Esophagus muscularis mucosa (tissue), 4 donors: ENCODE results near the gene TNFRSF21. TPM values are rescaled to one million over a fixed set of nuclear protein-coding genes. Genes with fewer than 3 reads are reported as not detected.

Source experiments
- DNase-seq: peaks from one replicate; pipeline ENCODE4 v3.0.0-alpha.2; 2017; ENCODE audit errors: extremely low spot score
- H3K27ac ChIP-seq, 4 donors: fragments of 200-600 bp; sonication (generic); replicated peaks in 1 of 4; 1 replicate in 3 of 4; 2 replicates in 1 of 4; pipeline ENCODE4 v1.5.1; 2016 to 2019; ENCODE audit warnings: mild to moderate bottlenecking in 1 of 4
- H3K27me3 ChIP-seq, 4 donors: fragments of 200-600 bp; sonication (generic); one replicate each; pipeline versions ENCODE4 v1.5.1 to v1.6.0; 2016 to 2019
- H3K36me3 ChIP-seq, 4 donors: fragments of 200-600 bp; sonication (generic); one replicate each; pipeline ENCODE4 v1.5.1; 2016 to 2019
- H3K4me1 ChIP-seq, 4 donors: fragments of 200-600 bp; sonication (generic); one replicate each; pipeline ENCODE4 v1.5.1; 2016 to 2019
- H3K4me3 ChIP-seq, 4 donors: fragments of 200-600 bp; sonication (generic); 1 replicate in 2 of 4; 2 replicates in 2 of 4; pipeline ENCODE4 v1.5.1; 2016 to 2019; ENCODE audit warnings: mild to moderate bottlenecking in 4 of 4, moderate library complexity in 1 of 4
- H3K9me3 ChIP-seq, 4 donors: fragments of 200-600 bp; sonication (generic); 1 replicate in 3 of 4; 2 replicates in 1 of 4; pipeline ENCODE4 v1.5.1; 2016 to 2019
- CTCF ChIP-seq, 3 experiments: fragments of 200-600 bp in 2 of 3; fragments of 450-650 bp in 1 of 3; sonication (generic) in 2 of 3; IDR thresholded peaks; one replicate each; pipeline ENCODE4 v1.5.1; 2017 to 2019; ENCODE audit warnings: antibody characterized with exemption in 3 of 3, mild to moderate bottlenecking in 2 of 3, moderate library complexity in 1 of 3
- EP300 ChIP-seq: sonication (generic); formaldehyde crosslinking; IDR thresholded peaks from one replicate; pipeline ENCODE4 v1.6.1; 2017; ENCODE audit warnings: antibody characterized with exemption
- POLR2A ChIP-seq: fragments of 450-650 bp; IDR thresholded peaks from one replicate; pipeline ENCODE4 v1.6.1; 2017; ENCODE audit warnings: antibody characterized with exemption, moderate library complexity, mild to moderate bottlenecking, low read depth
- POLR2AphosphoS5 ChIP-seq, 2 donors: sonication (generic); formaldehyde crosslinking; IDR thresholded peaks; one replicate each; pipeline ENCODE4 v1.6.1; 2017; ENCODE audit warnings: antibody characterized with exemption in 2 of 2
- WGBS: methylation state at CpG from one replicate; pipeline ENCODE4 v1.1.5; 2018; 5-methylcytosine and 5-hydroxymethylcytosine counted together
- intact Hi-C: fragments of 100-400 bp; cut with DNase I; formaldehyde crosslinking; loops from one replicate; pipeline ENCODE4 v1.15.1; 2023
- total RNA-seq, 4 donors: library from RNA; depleted of rRNA; stranded (reverse); fragments of >200 nt; gene quantifications; one replicate each; pipeline versions ENCODE4 v1.1.0 to v1.2.1, GENCODE V29; 2016

TNFRSF21 gene
- total RNA-seq, 4 donors from 2014 or later, result 23.7 to 37.0 (median 30.9) TPM

GRCh38 chr6:47237196-47237595, 72.5 kb downstream of the TNFRSF21 start:
- Histone ChIP-seq H3K9me3 (no peaks in the 10 kb centered on the region), H3K4me3 (no peak overlapping the region), H3K4me1 (peaks cover 5 to 23% (median 21%) of the 10 kb centered on the region in 4 donors), H3K27ac (no peak overlapping the region), H3K36me3 (peaks cover 0 to 16% (median 4%) of the 10 kb centered on the region in 4 donors), H3K27me3 (no peaks in the 10 kb centered on the region)
- WGBS, result 82% methylated on average over 5 of the region's 5 CpGs
- intact Hi-C loops, result no loop called here
- DNase-seq, result no peak
- TF ChIP-seq CTCF (IDR thresholded peaks at IDR 0.05), result no peak
- TF ChIP-seq POLR2AphosphoS5 (IDR thresholded peaks at IDR 0.05), result no peak
- TF ChIP-seq POLR2A, result no peak
- TF ChIP-seq EP300, result no peak

- Histone ChIP-seq H3K4me3 (no peak overlapping the region), H3K9me3 (no peaks in the 10 kb centered on the region), H3K36me3 (peaks cover 0 to 26% (median 6%) of the 10 kb centered on the region in 4 donors), H3K4me1 (peaks cover 0 to 17% (median 14%) of the 10 kb centered on the region in 4 donors), H3K27me3 (no peaks in the 10 kb centered on the region), H3K27ac (no peak overlapping the region)
- 73% methylated on average over 8 of the region's 8 CpGs for WGBS
- no peak for DNase-seq
- intact Hi-C loops, result no loop called here
- TF ChIP-seq EP300, result no peak
- no peak for TF ChIP-seq POLR2AphosphoS5 (IDR thresholded peaks at IDR 0.05)
- no peak for TF ChIP-seq CTCF (IDR thresholded peaks at IDR 0.05)
Observed at GRCh38 chr6:47235964-47236760, 73.5 kb downstream of the TNFRSF21 start.

- no peak for DNase-seq
- TF ChIP-seq POLR2AphosphoS5 (IDR thresholded peaks at IDR 0.05) (no peak), EP300 (no peak), CTCF (IDR thresholded peaks at IDR 0.05) (no peak), POLR2A (no peak)
- H3K36me3 ChIP-seq, result peaks cover 0 to 28% (median 6%) of the 10 kb centered on the region in 4 donors
- no peaks in the 10 kb centered on the region for H3K9me3 ChIP-seq
- no peak overlapping the region for H3K27ac ChIP-seq
- H3K27me3 ChIP-seq, result no peaks in the 10 kb centered on the region
- intact Hi-C loops, result no loop called here
- WGBS, result 82% methylated on average over 1 of the region's 1 CpG
- H3K4me1 ChIP-seq, result peaks cover 0 to 17% (median 14%) of the 10 kb centered on the region in 4 donors
- no peak overlapping the region for H3K4me3 ChIP-seq
Observed at GRCh38 chr6:47235421-47235820, 74.3 kb downstream of the TNFRSF21 start.

GRCh38 chr6:47234266-47234933, 75.3 kb downstream of the TNFRSF21 start:
- Histone ChIP-seq H3K9me3 (no peaks in the 10 kb centered on the region), H3K4me3 (no peak overlapping the region), H3K27ac (no peak overlapping the region), H3K4me1 (peaks cover 0 to 17% (median 14%) of the 10 kb centered on the region in 4 donors), H3K27me3 (no peaks in the 10 kb centered on the region), H3K36me3 (peaks cover 0 to 28% (median 6%) of the 10 kb centered on the region in 4 donors)
- intact Hi-C loops, result no loop called here
- no peak for TF ChIP-seq POLR2AphosphoS5 (IDR thresholded peaks at IDR 0.05)
- TF ChIP-seq CTCF (IDR thresholded peaks at IDR 0.05), result no peak
- TF ChIP-seq POLR2A, result no peak
- TF ChIP-seq EP300, result no peak
- no peak for DNase-seq
- WGBS, result 95% methylated on average over 24 of the region's 30 CpGs
